WERI-Rb-1 (cell line): ENCODE results near the gene PPP1R9A.

Experiments used
- DNase-seq: peaks from one replicate; pipeline ENCODE4 v3.0.0-alpha.2; 2020
- H3K27ac ChIP-seq: fragments of 250-450 bp; sonication (Bioruptor Pico); 2 replicates; pipeline ENCODE4 v1.5.1; 2020; ENCODE audit warnings: mild to moderate bottlenecking, moderate library complexity
- H3K27me3 ChIP-seq: fragments of 250-450 bp; sonication (Bioruptor Pico); 2 replicates; pipeline ENCODE4 v1.5.1; 2021; ENCODE audit warnings: mild to moderate bottlenecking, low read depth, moderate library complexity; ENCODE audit not compliant: insufficient read depth, severe bottlenecking
- H3K36me3 ChIP-seq: fragments of 250-450 bp; sonication (Bioruptor Pico); 2 replicates; pipeline ENCODE4 v1.5.1; 2020; ENCODE audit warnings: mild to moderate bottlenecking, moderate library complexity
- H3K4me3 ChIP-seq: 2 replicates; pipeline ENCODE4 v1.5.1; 2011; ENCODE audit warnings: low read depth, mild to moderate bottlenecking, control low read depth, low read length
- H3K9me3 ChIP-seq: fragments of 250-450 bp; sonication (Bioruptor Pico); 2 replicates; pipeline ENCODE4 v1.5.1; 2021; ENCODE audit warnings: mild to moderate bottlenecking, moderate library complexity; ENCODE audit not compliant: severe bottlenecking
- CTCF ChIP-seq: IDR thresholded peaks from 2 replicates; pipeline ENCODE4 v1.5.1; 2011; ENCODE audit warnings: low read depth, mild to moderate bottlenecking, control low read depth, inconsistent platforms, low read length

PPP1R9A gene

DNA sequence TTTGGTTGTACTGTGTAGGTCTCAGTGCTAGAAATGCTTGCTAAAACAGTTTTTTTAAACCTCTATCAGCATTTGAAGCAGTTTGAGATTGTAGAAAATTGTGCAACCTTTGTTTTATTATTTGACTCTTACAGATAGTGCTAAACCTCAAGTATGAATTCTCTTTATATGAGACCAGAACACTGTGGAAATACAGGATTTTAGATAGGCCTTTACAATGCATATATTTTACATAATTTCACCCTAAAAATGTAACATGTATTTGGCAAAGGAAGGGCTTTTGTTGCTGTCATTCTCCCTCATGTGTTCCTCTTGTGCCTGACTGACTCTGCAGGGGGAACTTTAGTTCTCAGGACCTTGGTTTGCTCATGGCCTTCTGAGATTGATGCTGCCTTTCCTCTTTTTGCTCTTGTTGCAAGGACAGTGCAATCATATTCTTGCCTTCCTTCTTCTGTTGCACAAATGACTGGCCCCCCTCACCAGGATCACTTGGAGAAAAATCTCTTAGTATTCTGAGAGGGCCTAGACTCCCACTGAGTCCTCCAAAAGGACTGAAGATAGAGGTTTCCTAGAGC is 188.7 kb downstream of the PPP1R9A start:
- no peak overlapping the region for H3K27ac ChIP-seq
- TF ChIP-seq CTCF: no peak
- no peak for DNase-seq
- no peaks in the 10 kb centered on the region for H3K9me3 ChIP-seq
- H3K27me3 ChIP-seq: no peaks in the 10 kb centered on the region
- H3K4me3 ChIP-seq: no peak overlapping the region
- H3K36me3 ChIP-seq: no peaks in the 10 kb centered on the region

DNA sequence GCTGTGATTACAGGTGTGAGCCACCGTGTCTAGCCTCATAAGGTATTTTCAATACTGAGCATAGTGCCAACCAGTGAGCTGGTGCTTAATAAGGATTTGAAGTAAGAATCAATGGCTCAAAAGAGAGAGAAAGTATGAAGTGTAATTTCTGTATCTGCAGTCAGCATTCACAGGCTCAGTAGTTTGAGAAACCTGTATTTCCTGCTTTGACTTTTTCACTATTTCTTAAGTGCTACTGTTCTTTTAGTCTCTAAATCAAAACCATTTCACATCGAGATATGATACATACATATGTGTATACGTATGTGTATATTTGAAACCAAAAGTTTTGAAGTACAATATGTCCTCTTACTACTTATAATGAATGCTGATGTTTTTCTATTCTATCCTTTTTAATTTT is 189.9 kb downstream of the PPP1R9A start:
- no peaks in the 10 kb centered on the region for H3K9me3 ChIP-seq
- no peak for DNase-seq
- H3K27ac ChIP-seq: no peak overlapping the region
- H3K4me3 ChIP-seq: no peak overlapping the region
- no peaks in the 10 kb centered on the region for H3K27me3 ChIP-seq
- no peaks in the 10 kb centered on the region for H3K36me3 ChIP-seq
- TF ChIP-seq CTCF: no peak

- DNase-seq: no peak
- no peak overlapping the region for H3K27ac ChIP-seq
- H3K9me3 ChIP-seq: no peaks in the 10 kb centered on the region
- H3K36me3 ChIP-seq: no peaks in the 10 kb centered on the region
- H3K27me3 ChIP-seq: no peaks in the 10 kb centered on the region
- H3K4me3 ChIP-seq: no peak overlapping the region
- no peak for TF ChIP-seq CTCF
Observed at GRCh38 chr7:95097851-95098250, 190.5 kb downstream of the PPP1R9A start.

DNA sequence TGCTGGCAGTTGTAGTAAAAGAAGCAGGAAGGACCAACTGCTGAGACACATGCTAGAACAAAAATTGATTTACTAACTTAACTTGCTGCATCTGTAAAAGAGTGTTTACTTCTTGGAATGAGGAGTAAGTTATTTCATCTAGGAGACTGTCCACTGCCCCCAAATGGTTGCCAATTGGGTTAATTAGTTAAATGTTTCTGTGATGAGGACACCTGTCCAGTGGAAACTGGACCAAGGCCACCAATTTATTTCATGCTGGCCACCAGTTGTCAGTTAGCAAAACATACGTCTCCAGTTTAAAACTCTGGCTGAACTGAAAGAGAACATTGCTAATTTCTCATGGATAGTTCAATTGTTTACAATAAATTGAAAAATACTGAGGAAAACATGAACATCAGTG is 191.7 kb downstream of the PPP1R9A start:
- DNase-seq: no peak
- Histone ChIP-seq H3K27me3 (no peaks in the 10 kb centered on the region), H3K9me3 (no peaks in the 10 kb centered on the region), H3K27ac (no peak overlapping the region), H3K36me3 (no peaks in the 10 kb centered on the region), H3K4me3 (no peak overlapping the region)
- TF ChIP-seq CTCF: no peak

- H3K27me3 ChIP-seq: no peaks in the 10 kb centered on the region
- no peaks in the 10 kb centered on the region for H3K9me3 ChIP-seq
- DNase-seq: no peak
- TF ChIP-seq CTCF: no peak
- H3K36me3 ChIP-seq: no peaks in the 10 kb centered on the region
- no peak overlapping the region for H3K4me3 ChIP-seq
- H3K27ac ChIP-seq: no peak overlapping the region
Observed at GRCh38 chr7:95101422-95101821, 194.0 kb downstream of the PPP1R9A start.

GRCh38 chr7:95102662-95103061 is 195.3 kb downstream of the PPP1R9A start:
- Histone ChIP-seq H3K9me3 (no peaks in the 10 kb centered on the region), H3K27me3 (no peaks in the 10 kb centered on the region), H3K27ac (no peak overlapping the region), H3K36me3 (no peaks in the 10 kb centered on the region), H3K4me3 (no peak overlapping the region)
- no peak for TF ChIP-seq CTCF
- DNase-seq: no peak
